Measurements from ENCODE around the gene HAPLN3.

HAPLN3 gene

DNA sequence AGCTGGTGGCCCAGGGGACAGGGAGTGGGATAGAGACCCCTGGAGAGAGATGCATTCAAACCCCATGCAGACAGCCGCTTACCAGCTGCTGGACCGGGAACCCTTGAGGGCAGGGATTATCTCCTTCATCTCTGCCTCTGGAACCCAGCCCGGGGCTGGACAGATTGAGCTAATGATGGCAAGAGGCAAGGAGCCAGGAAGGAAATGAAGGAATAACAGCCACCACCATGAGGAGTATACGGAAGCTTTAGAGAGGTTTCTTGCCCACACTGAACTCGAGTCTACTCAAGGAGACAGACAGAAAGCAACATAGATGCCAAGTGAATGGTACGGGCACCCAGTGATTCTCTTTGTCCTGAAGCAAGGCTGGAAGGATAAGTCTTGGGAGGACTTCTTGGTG, 23.2 kb downstream of the HAPLN3 start:
- H3K9me3 Mint-ChIP-seq (ENCODE audit: low read depth): no peaks in the 10 kb centered on the region

GRCh38 chr15:88871313-88871712, 24.0 kb downstream of the HAPLN3 start:
- no peak overlapping the region for H3K27ac Mint-ChIP-seq
- no peaks in the 10 kb centered on the region for H3K27me3 Mint-ChIP-seq
- no peak overlapping the region for H3K4me3 Mint-ChIP-seq
- no peaks in the 10 kb centered on the region for H3K4me1 Mint-ChIP-seq (ENCODE audit: low read depth)
- peaks cover 10% of the 10 kb centered on the region for H3K36me3 Mint-ChIP-seq
- no peaks in the 10 kb centered on the region for H3K9me3 Mint-ChIP-seq (ENCODE audit: low read depth)

More for the DNA sequence above, 23.2 kb downstream of the HAPLN3 start:
- Mint-ChIP-seq H3K36me3 (peaks cover 13% of the 10 kb centered on the region), H3K27me3 (no peaks in the 10 kb centered on the region), H3K4me3 (no peak overlapping the region), H3K27ac (no peak overlapping the region), H3K4me1 (ENCODE audit: low read depth) (no peaks in the 10 kb centered on the region)

DNA sequence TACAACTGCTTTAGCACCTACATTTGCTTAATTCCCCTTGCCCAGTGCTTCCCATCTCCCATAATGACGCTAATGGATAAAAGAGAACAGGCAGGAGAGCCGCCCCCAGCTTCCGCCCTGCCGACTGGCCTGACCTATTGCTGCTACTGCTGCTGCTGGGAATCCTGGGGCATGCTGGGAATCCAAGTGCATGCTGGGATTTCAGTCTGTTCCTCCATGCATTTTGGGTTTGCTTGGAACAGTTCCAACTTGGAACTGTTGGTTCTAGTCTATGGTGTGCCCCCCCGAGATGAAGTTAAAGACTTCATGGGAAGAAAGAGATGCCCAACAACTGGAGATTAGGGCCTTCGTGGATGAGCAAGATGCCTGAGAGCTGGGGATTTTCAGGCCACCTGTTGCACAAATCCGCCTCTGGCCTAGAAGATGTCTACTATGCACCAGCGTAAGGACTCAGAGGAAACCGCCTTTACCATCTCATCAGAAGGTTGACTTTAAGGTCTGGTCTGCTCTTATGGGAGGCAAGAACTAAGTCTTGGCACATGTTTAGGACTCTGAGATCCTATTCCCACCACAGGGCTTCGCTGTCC, 29.0 kb downstream of the HAPLN3 start:
- no peaks in the 10 kb centered on the region for H3K27me3 Mint-ChIP-seq
- H3K9me3 Mint-ChIP-seq (ENCODE audit: low read depth): no peaks in the 10 kb centered on the region
- H3K4me1 Mint-ChIP-seq (ENCODE audit: low read depth): no peaks in the 10 kb centered on the region
- H3K36me3 Mint-ChIP-seq: peaks cover 7% of the 10 kb centered on the region
- H3K27ac Mint-ChIP-seq: no peak overlapping the region
- no peak overlapping the region for H3K4me3 Mint-ChIP-seq

DNA sequence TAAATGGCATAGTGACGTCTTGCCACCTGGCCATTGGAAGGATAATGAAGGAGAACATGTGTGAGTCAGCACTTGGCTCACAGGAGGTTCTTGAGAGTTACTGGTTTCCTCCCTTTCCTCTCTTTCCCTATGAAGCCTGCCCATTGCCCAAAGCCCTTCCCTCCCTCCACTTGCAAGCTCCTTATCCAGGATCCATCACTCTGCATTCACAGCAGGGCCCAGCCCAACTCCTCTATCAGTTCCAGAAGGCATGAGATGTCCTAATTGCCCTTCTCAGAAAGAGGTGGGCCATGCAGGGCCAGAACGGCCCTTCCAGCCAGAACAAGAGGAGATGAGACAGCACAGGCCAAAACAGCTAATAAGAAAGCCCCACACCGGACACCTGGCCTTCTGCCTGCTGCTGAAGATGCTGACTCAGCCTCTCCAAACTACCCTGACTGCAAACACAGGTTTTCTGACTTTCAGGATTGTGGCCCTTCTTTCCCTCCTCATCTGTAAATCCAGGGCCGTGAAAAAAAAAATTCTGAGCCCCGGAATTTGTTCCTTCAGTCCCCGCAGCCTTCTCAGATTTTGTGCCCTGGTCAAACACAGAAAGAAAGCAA, 29.7 kb downstream of the HAPLN3 start:
- Mint-ChIP-seq H3K4me3 (no peak overlapping the region), H3K27ac (no peak overlapping the region), H3K36me3 (peaks cover 7% of the 10 kb centered on the region), H3K9me3 (ENCODE audit: low read depth) (no peaks in the 10 kb centered on the region), H3K27me3 (no peaks in the 10 kb centered on the region), H3K4me1 (ENCODE audit: low read depth) (no peaks in the 10 kb centered on the region)

DNA sequence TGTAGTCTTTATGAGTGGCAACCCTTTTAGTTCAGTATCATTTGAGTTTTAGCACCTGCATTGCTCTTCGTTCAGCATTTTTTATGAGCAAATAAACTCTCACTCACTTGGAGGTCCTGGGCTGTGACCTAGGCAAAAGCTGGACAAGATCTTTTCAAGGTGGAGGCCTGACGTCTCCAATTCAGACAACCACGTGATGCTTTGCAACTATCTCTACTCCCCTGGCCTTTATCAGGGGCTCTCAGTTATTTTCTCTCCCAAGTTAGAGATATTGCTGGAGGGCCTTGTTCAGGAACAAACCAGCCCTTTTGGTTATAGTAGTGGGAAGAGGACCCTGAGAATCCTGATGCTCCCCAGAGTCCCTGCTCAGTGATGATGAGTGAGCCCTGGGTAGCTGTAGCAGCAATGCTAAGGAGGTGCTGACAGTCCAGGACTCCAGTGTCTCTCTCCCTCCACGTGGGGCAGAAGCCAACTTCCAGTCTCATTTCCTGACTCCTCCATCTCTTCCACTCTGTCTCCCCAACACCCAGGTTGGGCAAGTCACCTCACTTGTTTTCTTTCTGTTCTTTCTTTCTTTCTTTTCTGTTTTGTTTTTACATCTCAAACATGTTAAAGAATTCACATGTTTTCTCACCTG, 30.4 kb downstream of the HAPLN3 start:
- no peaks in the 10 kb centered on the region for H3K4me1 Mint-ChIP-seq (ENCODE audit: low read depth)

GRCh38 chr15:88863412-88863811, 31.9 kb downstream of the HAPLN3 start:
- Mint-ChIP-seq H3K4me3 (no peak overlapping the region), H3K9me3 (ENCODE audit: low read depth) (no peaks in the 10 kb centered on the region), H3K27me3 (no peaks in the 10 kb centered on the region), H3K36me3 (peaks cover 9% of the 10 kb centered on the region), H3K27ac (no peak overlapping the region), H3K4me1 (ENCODE audit: low read depth) (no peaks in the 10 kb centered on the region)

More for the DNA sequence above, 30.4 kb downstream of the HAPLN3 start:
- Mint-ChIP-seq H3K27ac (no peak overlapping the region), H3K27me3 (no peaks in the 10 kb centered on the region), H3K36me3 (peaks cover 7% of the 10 kb centered on the region), H3K4me3 (no peak overlapping the region), H3K9me3 (ENCODE audit: low read depth) (no peaks in the 10 kb centered on the region)

DNA sequence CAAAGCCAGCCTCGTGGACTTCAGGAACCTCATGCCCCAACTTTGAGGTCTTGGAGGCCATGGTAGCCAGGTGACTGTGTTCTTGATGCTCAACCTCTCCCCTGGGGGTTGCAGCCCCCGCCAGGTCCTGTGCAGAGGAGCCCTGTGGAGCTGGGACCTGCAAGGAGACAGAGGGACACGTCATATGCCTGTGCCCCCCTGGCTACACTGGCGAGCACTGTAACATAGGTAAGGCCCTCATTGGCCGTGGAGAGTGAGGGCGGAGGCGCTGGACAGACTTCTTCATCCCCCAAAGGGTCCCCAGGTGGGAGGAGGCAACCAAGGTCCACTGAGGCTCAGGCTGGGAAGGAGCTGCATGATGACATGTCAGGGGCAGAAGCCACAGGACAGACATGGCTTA, 35.1 kb downstream of the HAPLN3 start:
- Mint-ChIP-seq H3K9me3 (ENCODE audit: low read depth) (no peaks in the 10 kb centered on the region), H3K4me3 (no peak overlapping the region), H3K36me3 (peaks cover 7% of the 10 kb centered on the region), H3K27ac (no peak overlapping the region), H3K4me1 (ENCODE audit: low read depth) (no peaks in the 10 kb centered on the region), H3K27me3 (no peaks in the 10 kb centered on the region)

GRCh38 chr15:88859550-88859949, 35.8 kb downstream of the HAPLN3 start:
- Mint-ChIP-seq H3K36me3 (peaks cover 5% of the 10 kb centered on the region), H3K4me3 (no peak overlapping the region)

GRCh38 chr15:88858934-88859333, 36.4 kb downstream of the HAPLN3 start:
- H3K27me3 Mint-ChIP-seq: no peaks in the 10 kb centered on the region
- H3K4me3 Mint-ChIP-seq: no peak overlapping the region
- H3K4me1 Mint-ChIP-seq (ENCODE audit: low read depth): no peaks in the 10 kb centered on the region
- peaks cover 3% of the 10 kb centered on the region for H3K9me3 Mint-ChIP-seq (ENCODE audit: low read depth)
- peaks cover 5% of the 10 kb centered on the region for H3K36me3 Mint-ChIP-seq
- no peak overlapping the region for H3K27ac Mint-ChIP-seq

More at GRCh38 chr15:88859550-88859949, 35.8 kb downstream of the HAPLN3 start:
- Mint-ChIP-seq H3K27me3 (no peaks in the 10 kb centered on the region), H3K9me3 (ENCODE audit: low read depth) (peaks cover 2% of the 10 kb centered on the region), H3K27ac (no peak overlapping the region), H3K4me1 (ENCODE audit: low read depth) (no peaks in the 10 kb centered on the region)

GRCh38 chr15:88852476-88852875, 42.9 kb downstream of the HAPLN3 start:
- Mint-ChIP-seq H3K4me3 (no peak overlapping the region), H3K27ac (no peak overlapping the region)

DNA sequence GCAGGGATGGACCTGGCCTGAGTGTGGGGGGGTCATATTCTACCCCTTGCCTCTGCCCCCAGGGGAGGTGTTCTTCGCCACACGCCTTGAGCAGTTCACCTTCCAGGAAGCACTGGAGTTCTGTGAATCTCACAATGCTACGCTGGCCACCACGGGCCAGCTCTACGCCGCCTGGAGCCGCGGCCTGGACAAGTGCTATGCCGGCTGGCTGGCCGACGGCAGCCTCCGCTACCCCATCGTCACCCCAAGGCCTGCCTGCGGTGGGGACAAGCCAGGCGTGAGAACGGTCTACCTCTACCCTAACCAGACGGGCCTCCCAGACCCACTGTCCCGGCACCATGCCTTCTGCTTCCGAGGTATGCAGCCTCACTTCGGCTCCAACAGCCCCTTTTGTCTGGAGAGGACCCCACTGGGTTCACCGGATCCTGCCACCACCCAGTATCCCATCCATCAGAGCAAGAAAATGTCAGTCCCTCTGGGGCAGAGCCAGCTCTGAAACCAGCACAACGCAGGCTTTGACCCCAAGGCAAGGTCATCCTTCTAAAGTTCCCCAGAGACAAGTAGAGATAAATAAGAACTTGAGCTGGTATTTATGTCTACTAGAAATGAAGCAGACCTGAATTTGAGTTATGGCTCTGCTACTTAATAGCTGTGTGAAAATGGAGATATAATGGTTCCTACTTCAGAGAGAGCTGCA, 45.8 kb downstream of the HAPLN3 start:
- H3K27me3 Mint-ChIP-seq: no peaks in the 10 kb centered on the region
- H3K4me3 Mint-ChIP-seq: no peak overlapping the region
- no peak overlapping the region for H3K27ac Mint-ChIP-seq
- peaks cover 4% of the 10 kb centered on the region for H3K4me1 Mint-ChIP-seq (ENCODE audit: low read depth)
- peaks cover 1% of the 10 kb centered on the region for H3K9me3 Mint-ChIP-seq (ENCODE audit: low read depth)
- no peaks in the 10 kb centered on the region for H3K36me3 Mint-ChIP-seq

More at GRCh38 chr15:88852476-88852875, 42.9 kb downstream of the HAPLN3 start:
- H3K9me3 Mint-ChIP-seq (ENCODE audit: low read depth): peaks cover 3% of the 10 kb centered on the region
- H3K4me1 Mint-ChIP-seq (ENCODE audit: low read depth): no peaks in the 10 kb centered on the region
- H3K27me3 Mint-ChIP-seq: no peaks in the 10 kb centered on the region
- H3K36me3 Mint-ChIP-seq: no peaks in the 10 kb centered on the region

DNA sequence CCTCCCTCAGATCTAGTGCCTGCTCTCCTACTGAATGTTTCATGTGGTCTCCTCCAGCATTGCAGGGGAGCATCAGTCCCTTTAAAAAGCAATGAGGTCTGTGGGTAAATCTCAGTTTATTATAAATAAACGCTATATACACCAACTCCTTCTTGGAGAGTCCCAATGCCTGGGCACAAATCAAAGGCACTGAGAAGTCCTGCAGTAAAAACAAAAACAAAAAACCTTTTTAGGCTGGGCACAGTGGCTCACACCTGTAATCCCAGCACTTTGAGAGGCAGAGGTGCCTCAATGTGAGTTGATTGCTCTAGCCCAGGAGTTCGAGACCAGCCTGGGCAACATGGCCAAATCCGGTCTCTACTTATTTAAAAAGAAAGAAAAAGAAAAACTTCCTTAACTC, 47.1 kb downstream of the HAPLN3 start:
- Mint-ChIP-seq H3K36me3 (no peaks in the 10 kb centered on the region), H3K27me3 (no peaks in the 10 kb centered on the region), H3K9me3 (ENCODE audit: low read depth) (no peaks in the 10 kb centered on the region), H3K4me3 (no peak overlapping the region), H3K4me1 (ENCODE audit: low read depth) (peaks cover 4% of the 10 kb centered on the region), H3K27ac (no peak overlapping the region)

GRCh38 chr15:88847144-88847543, 48.2 kb downstream of the HAPLN3 start:
- H3K4me1 Mint-ChIP-seq (ENCODE audit: low read depth): peaks cover 4% of the 10 kb centered on the region
- no peaks in the 10 kb centered on the region for H3K9me3 Mint-ChIP-seq (ENCODE audit: low read depth)
- no peaks in the 10 kb centered on the region for H3K36me3 Mint-ChIP-seq

GRCh38 chr15:88845616-88846015, 49.7 kb downstream of the HAPLN3 start:
- Mint-ChIP-seq H3K4me1 (ENCODE audit: low read depth) (peaks cover 4% of the 10 kb centered on the region), H3K27me3 (no peaks in the 10 kb centered on the region), H3K27ac (no peak overlapping the region)

More at GRCh38 chr15:88847144-88847543, 48.2 kb downstream of the HAPLN3 start:
- H3K4me3 Mint-ChIP-seq: no peak overlapping the region
- no peaks in the 10 kb centered on the region for H3K27me3 Mint-ChIP-seq
- H3K27ac Mint-ChIP-seq: no peak overlapping the region

GRCh38 chr15:88844749-88845386, 50.5 kb downstream of the HAPLN3 start:
- no peak overlapping the region for H3K27ac Mint-ChIP-seq
- peaks cover 4% of the 10 kb centered on the region for H3K4me1 Mint-ChIP-seq (ENCODE audit: low read depth)
- no peaks in the 10 kb centered on the region for H3K27me3 Mint-ChIP-seq
- no peaks in the 10 kb centered on the region for H3K9me3 Mint-ChIP-seq (ENCODE audit: low read depth)
- no peaks in the 10 kb centered on the region for H3K36me3 Mint-ChIP-seq
- no peak overlapping the region for H3K4me3 Mint-ChIP-seq

More at GRCh38 chr15:88845616-88846015, 49.7 kb downstream of the HAPLN3 start:
- Mint-ChIP-seq H3K9me3 (ENCODE audit: low read depth) (no peaks in the 10 kb centered on the region), H3K4me3 (no peak overlapping the region), H3K36me3 (no peaks in the 10 kb centered on the region)
